DOHH2 (cell line): ENCODE results near the gene CATSPERB.

Source experiments
- CTCF ChIP-seq: fragments of 200-600 bp; sonication (generic); IDR thresholded peaks from one replicate; pipeline ENCODE4 v1.5.1; 2014; ENCODE audit warnings: antibody characterized with exemption, mild to moderate bottlenecking, low read depth, low read length; ENCODE audit not compliant: poor library complexity, severe bottlenecking
- EZH2phosphoT487 ChIP-seq: fragments of 200-600 bp; sonication (generic); IDR thresholded peaks from 2 replicates; pipeline ENCODE4 v1.6.1; 2017; ENCODE audit warnings: borderline replicate concordance, mild to moderate bottlenecking, antibody characterized with exemption, low read length, moderate library complexity, mixed read lengths

GRCh38 chr14:91647856-91648255 is 84.0 kb downstream of the CATSPERB start:
- TF ChIP-seq CTCF (no peak), EZH2phosphoT487 (no peak)
